ENCODE data around the gene IP6K3. TPM values are rescaled to one million over a fixed set of nuclear protein-coding genes. Genes with fewer than 3 reads are reported as not detected.

The IP6K3 gene
- total and polyA plus RNA-seq, 3 donors from 2014 or later, result 0.15 to 0.16 TPM; not detected in 1

- no peak for DNase-seq
- 91 to 97% methylated on average over 5 of the region's 5 CpGs for WGBS, 2 donors
- no peak overlapping the region for H3K27ac ChIP-seq
Observed at GRCh38 chr6:33739571-33739970, 7.1 kb downstream of the IP6K3 start.

GRCh38 chr6:33738879-33739278 is 7.8 kb downstream of the IP6K3 start:
- intact Hi-C loops (cut with DNase I; ENCODE audit: low total_unique reads), result no loop called here
- 94 to 96% methylated on average over 4 to 5 of the region's 5 CpGs for WGBS, 2 donors
- H3K4me3 ChIP-seq, result no peak overlapping the region
- no peaks in the 10 kb centered on the region for H3K36me3 ChIP-seq (ENCODE audit: low read depth, missing control alignments)
- no peak for DNase-seq
- TF ChIP-seq CTCF (IDR thresholded peaks at IDR 0.05) (no peak), POLR2A (IDR thresholded peaks at IDR 0.05) (no peak)
- no peaks in the 10 kb centered on the region for H3K9me3 ChIP-seq
- H3K27me3 ChIP-seq, result no peaks in the 10 kb centered on the region
- no peak overlapping the region for H3K27ac ChIP-seq
- H3K4me1 ChIP-seq, result peaks cover 4% of the 10 kb centered on the region

More at GRCh38 chr6:33739571-33739970, 7.1 kb downstream of the IP6K3 start:
- Histone ChIP-seq H3K27me3 (no peaks in the 10 kb centered on the region), H3K4me3 (no peak overlapping the region), H3K4me1 (peaks cover 4% of the 10 kb centered on the region), H3K36me3 (ENCODE audit: low read depth, missing control alignments) (no peaks in the 10 kb centered on the region), H3K9me3 (no peaks in the 10 kb centered on the region)
- intact Hi-C loops (cut with DNase I; ENCODE audit: low total_unique reads), result no loop called here
- TF ChIP-seq CTCF (IDR thresholded peaks at IDR 0.05) (no peak), POLR2A (IDR thresholded peaks at IDR 0.05) (no peak)

GRCh38 chr6:33738153-33738552 is 8.6 kb downstream of the IP6K3 start:
- Histone ChIP-seq H3K9me3 (no peaks in the 10 kb centered on the region), H3K36me3 (ENCODE audit: low read depth, missing control alignments) (no peaks in the 10 kb centered on the region), H3K27ac (no peak overlapping the region), H3K4me3 (no peak overlapping the region), H3K4me1 (peaks cover 4% of the 10 kb centered on the region), H3K27me3 (no peaks in the 10 kb centered on the region)
- TF ChIP-seq POLR2A (IDR thresholded peaks at IDR 0.05), result no peak
- TF ChIP-seq CTCF (IDR thresholded peaks at IDR 0.05), result no peak
- no peak for DNase-seq
- intact Hi-C loops (cut with DNase I; ENCODE audit: low total_unique reads), result no loop called here
- 96 to 99% methylated on average over 9 of the region's 9 CpGs for WGBS, 2 donors

GRCh38 chr6:33737267-33738026 is 9.3 kb downstream of the IP6K3 start:
- no peaks in the 10 kb centered on the region for H3K9me3 ChIP-seq
- WGBS, 2 donors, result 79 to 81% methylated on average over 9 to 15 of the region's 15 CpGs
- no peak overlapping the region for H3K27ac ChIP-seq
- H3K36me3 ChIP-seq (ENCODE audit: low read depth, missing control alignments), result no peaks in the 10 kb centered on the region
- no peaks in the 10 kb centered on the region for H3K27me3 ChIP-seq
- no peak for DNase-seq
- peaks cover under 1% of the 10 kb centered on the region for H3K4me1 ChIP-seq
- TF ChIP-seq CTCF (IDR thresholded peaks at IDR 0.05) (no peak), POLR2A (IDR thresholded peaks at IDR 0.05) (no peak)
- no peak overlapping the region for H3K4me3 ChIP-seq
- intact Hi-C loops (cut with DNase I; ENCODE audit: low total_unique reads), result no loop called here

- Histone ChIP-seq H3K9me3 (no peaks in the 10 kb centered on the region), H3K4me1 (no peaks in the 10 kb centered on the region), H3K27ac (no peak overlapping the region), H3K4me3 (no peak overlapping the region), H3K36me3 (ENCODE audit: low read depth, missing control alignments) (no peaks in the 10 kb centered on the region), H3K27me3 (no peaks in the 10 kb centered on the region)
- no peak for DNase-seq
- 84 to 91% methylated on average over 6 to 18 of the region's 18 CpGs for WGBS, 2 donors
- TF ChIP-seq CTCF (IDR thresholded peaks at IDR 0.05) (no peak), POLR2A (IDR thresholded peaks at IDR 0.05) (no peak)
- intact Hi-C loops (cut with DNase I; ENCODE audit: low total_unique reads), result no loop called here
Observed at GRCh38 chr6:33735216-33735615, 11.5 kb downstream of the IP6K3 start.

Data from testis (tissue), 3 donors.